ENCODE data around the gene P2RX3. TPM values are rescaled to one million over a fixed set of nuclear protein-coding genes. Genes with fewer than 3 reads are reported as not detected.

P2RX3 gene
- polyA plus RNA-seq, 1 experiment, result not detected

GRCh38 chr11:57353852-57354251, 15.7 kb downstream of the P2RX3 start:
- DNase-seq (ENCODE audit: low read depth, low spot score), result no peak
- no peak overlapping the region for H3K27ac ChIP-seq (ENCODE audit: low read depth, low read length)
- no peak for TF ChIP-seq CTCF (IDR thresholded peaks at IDR 0.05; ENCODE audit: low read depth, low read length)
- peaks cover 7% of the 10 kb centered on the region for H3K9me3 ChIP-seq (ENCODE audit: control insufficient read depth, insufficient read depth, low read length)
- POLR2A ChIA-PET, result no interaction called here
- CTCF ChIA-PET, result interaction anchor here (0.6 kb wide), 2 partner anchors 39 to 74 kb away, joined by 4 to 5 read pairs; no protein-coding TSS in a partner anchor
- H3K27me3 ChIP-seq (ENCODE audit: control insufficient read depth, insufficient read depth, low read length), result peaks cover 21% of the 10 kb centered on the region
- H3K4me3 ChIP-seq (ENCODE audit: low read depth, low read length), result no peak overlapping the region

GRCh38 chr11:57354699-57355098, 16.5 kb downstream of the P2RX3 start:
- TF ChIP-seq CTCF (IDR thresholded peaks at IDR 0.05; ENCODE audit: low read depth, low read length), result no peak
- peaks cover 24% of the 10 kb centered on the region for H3K27me3 ChIP-seq (ENCODE audit: control insufficient read depth, insufficient read depth, low read length)
- no peak for DNase-seq (ENCODE audit: low read depth, low spot score)
- ChIA-PET POLR2A (no interaction called here), CTCF (no interaction called here)
- H3K9me3 ChIP-seq (ENCODE audit: control insufficient read depth, insufficient read depth, low read length), result peaks cover 7% of the 10 kb centered on the region
- no peak overlapping the region for H3K27ac ChIP-seq (ENCODE audit: low read depth, low read length)
- no peak overlapping the region for H3K4me3 ChIP-seq (ENCODE audit: low read depth, low read length)

GRCh38 chr11:57356268-57356667, 18.1 kb downstream of the P2RX3 start:
- CTCF ChIA-PET, result interaction anchor here (3.4 kb wide), 1 partner anchor 11 kb away, joined by 12 read pairs; no protein-coding TSS in a partner anchor

DNA sequence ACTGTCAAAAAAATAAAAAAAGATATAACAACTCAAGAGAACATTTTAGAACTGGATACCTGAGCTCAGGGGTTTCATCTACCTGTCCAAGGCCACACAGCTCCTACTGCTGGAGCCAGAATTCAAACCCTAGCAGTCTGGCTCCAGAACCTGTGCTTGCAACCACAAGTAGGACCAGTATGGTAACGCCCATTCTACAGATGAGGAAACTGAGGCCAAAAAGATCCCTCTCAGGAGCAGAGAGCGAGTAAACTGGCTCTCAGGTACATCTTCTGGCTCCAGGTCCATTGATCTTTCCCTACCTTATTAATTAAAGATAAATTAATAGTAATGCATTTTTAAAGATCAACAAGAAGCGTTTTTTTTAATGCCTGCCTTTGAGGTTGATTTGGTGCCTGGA, 19.2 kb downstream of the P2RX3 start:
- DNase-seq (ENCODE audit: low read depth, low spot score), result no peak
- CTCF ChIA-PET, result interaction anchor here (1.0 to 3.4 kb wide), 3 partner anchors 12 to 103 kb away, joined by 3 to 12 read pairs (median 4); partner anchors contain the start of gene RTN4RL2
- no peak for TF ChIP-seq CTCF (IDR thresholded peaks at IDR 0.05; ENCODE audit: low read depth, low read length)

More at GRCh38 chr11:57356268-57356667, 18.1 kb downstream of the P2RX3 start:
- Histone ChIP-seq H3K27me3 (ENCODE audit: control insufficient read depth, insufficient read depth, low read length) (peaks cover 35% of the 10 kb centered on the region), H3K9me3 (ENCODE audit: control insufficient read depth, insufficient read depth, low read length) (no peaks in the 10 kb centered on the region), H3K4me3 (ENCODE audit: low read depth, low read length) (no peak overlapping the region), H3K27ac (ENCODE audit: low read depth, low read length) (no peak overlapping the region)
- POLR2A ChIA-PET, result no interaction called here
- TF ChIP-seq CTCF (IDR thresholded peaks at IDR 0.05; ENCODE audit: low read depth, low read length), result no peak
- no peak for DNase-seq (ENCODE audit: low read depth, low spot score)

GRCh38 chr11:57357856-57358255, 19.7 kb downstream of the P2RX3 start:
- CTCF ChIA-PET, result interaction anchor here (1.0 to 3.4 kb wide), 3 partner anchors 12 to 102 kb away, joined by 3 to 12 read pairs (median 4); partner anchors contain the start of gene RTN4RL2
- POLR2A ChIA-PET, result no interaction called here
- TF ChIP-seq CTCF (IDR thresholded peaks at IDR 0.05; ENCODE audit: low read depth, low read length), result no peak
- H3K27ac ChIP-seq (ENCODE audit: low read depth, low read length), result no peak overlapping the region
- H3K4me3 ChIP-seq (ENCODE audit: low read depth, low read length), result no peak overlapping the region
- DNase-seq (ENCODE audit: low read depth, low spot score), result no peak
- H3K9me3 ChIP-seq (ENCODE audit: control insufficient read depth, insufficient read depth, low read length), result no peaks in the 10 kb centered on the region
- peaks cover 37% of the 10 kb centered on the region for H3K27me3 ChIP-seq (ENCODE audit: control insufficient read depth, insufficient read depth, low read length)

More for the DNA sequence above, 19.2 kb downstream of the P2RX3 start:
- Histone ChIP-seq H3K4me3 (ENCODE audit: low read depth, low read length) (no peak overlapping the region), H3K27ac (ENCODE audit: low read depth, low read length) (no peak overlapping the region), H3K9me3 (ENCODE audit: control insufficient read depth, insufficient read depth, low read length) (no peaks in the 10 kb centered on the region), H3K27me3 (ENCODE audit: control insufficient read depth, insufficient read depth, low read length) (peaks cover 37% of the 10 kb centered on the region)
- POLR2A ChIA-PET, result no interaction called here
